Measurements from ENCODE around the gene SHISA9. TPM values are rescaled to one million over a fixed set of nuclear protein-coding genes. Genes with fewer than 3 reads are reported as not detected.

Gene SHISA9
- total and polyA plus RNA-seq, 7 donors = under 0.01 to 8.6 (median 3.1) TPM

- Histone ChIP-seq H3K4me3 (no peak overlapping the region), H3K9me3 (peaks cover 0 to 4% (median 3%) of the 10 kb centered on the region in 4 donors), H3K27ac (no peak overlapping the region), H3K27me3 (no peaks in the 10 kb centered on the region), H3K36me3 (no peaks in the 10 kb centered on the region), H3K4me1 (no peaks in the 10 kb centered on the region)
- no peak for DNase-seq
- TF ChIP-seq EP300 (IDR thresholded peaks at IDR 0.05) = no peak
- TF ChIP-seq POLR2A (IDR thresholded peaks at IDR 0.05) = no peak
- intact Hi-C loops (cut with DNase I) = no loop called here
- 91 to 95% methylated on average over 2 of the region's 2 CpGs for WGBS, 2 donors
Measured at GRCh38 chr16:13106464-13106863, 205.1 kb downstream of the SHISA9 start.

DNA sequence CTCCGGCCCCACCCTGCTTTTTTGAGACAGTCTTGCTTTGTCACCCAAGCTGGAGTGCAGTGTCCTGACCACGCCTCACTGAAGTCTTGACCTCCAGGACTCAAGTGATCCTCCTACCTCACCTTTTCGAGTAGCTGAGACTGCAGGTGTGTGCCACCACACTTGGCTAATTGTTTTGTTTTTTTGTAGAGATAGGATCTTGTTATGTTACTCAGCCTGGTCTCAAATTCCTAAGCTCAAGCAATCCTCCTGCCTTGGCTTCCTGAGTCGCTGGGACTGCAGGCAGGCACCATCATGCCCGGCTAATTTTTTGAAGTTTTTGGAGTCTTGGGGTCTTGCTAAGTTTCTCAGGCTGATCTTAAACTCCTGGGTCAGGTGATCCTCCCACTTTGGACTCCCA lies 206.7 kb downstream of the SHISA9 start:
- H3K4me3 ChIP-seq = no peak overlapping the region
- intact Hi-C loops (cut with DNase I) = no loop called here
- no peaks in the 10 kb centered on the region for H3K4me1 ChIP-seq
- no peaks in the 10 kb centered on the region for H3K36me3 ChIP-seq
- no peak for DNase-seq
- WGBS, 2 donors = 78 to 81% methylated on average over 5 of the region's 5 CpGs
- no peaks in the 10 kb centered on the region for H3K27me3 ChIP-seq
- H3K27ac ChIP-seq = no peak overlapping the region
- TF ChIP-seq POLR2AphosphoS5 (IDR thresholded peaks at IDR 0.05) (no peak), EP300 (IDR thresholded peaks at IDR 0.05) (no peak), CTCF (IDR thresholded peaks at IDR 0.05) (no peak), POLR2A (IDR thresholded peaks at IDR 0.05) (no peak)
- H3K9me3 ChIP-seq = peaks cover 0 to 4% (median 3%) of the 10 kb centered on the region in 4 donors

GRCh38 chr16:13109171-13109570 lies 207.8 kb downstream of the SHISA9 start:
- TF ChIP-seq EP300 (IDR thresholded peaks at IDR 0.05) = no peak
- no peak for TF ChIP-seq POLR2A (IDR thresholded peaks at IDR 0.05)
- TF ChIP-seq CTCF (IDR thresholded peaks at IDR 0.05) = no peak
- no peak for TF ChIP-seq POLR2AphosphoS5 (IDR thresholded peaks at IDR 0.05)
- H3K27ac ChIP-seq = peak overlapping the region in 1 of 4 donors; percentile 26
- no peaks in the 10 kb centered on the region for H3K27me3 ChIP-seq
- H3K4me3 ChIP-seq = no peak overlapping the region
- intact Hi-C loops (cut with DNase I) = no loop called here
- peaks cover 0 to 4% (median under 1%) of the 10 kb centered on the region in 4 donors for H3K9me3 ChIP-seq
- no peaks in the 10 kb centered on the region for H3K36me3 ChIP-seq
- no peak for DNase-seq
- 78 to 82% methylated on average over 1 of the region's 1 CpG for WGBS, 2 donors
- H3K4me1 ChIP-seq = no peaks in the 10 kb centered on the region

GRCh38 chr16:13110124-13110796 lies 208.9 kb downstream of the SHISA9 start:
- Histone ChIP-seq H3K9me3 (no peaks in the 10 kb centered on the region), H3K4me3 (no peak overlapping the region), H3K36me3 (no peaks in the 10 kb centered on the region), H3K4me1 (no peaks in the 10 kb centered on the region), H3K27ac (peak overlapping the region; percentile 8 to 56 (median 24)), H3K27me3 (no peaks in the 10 kb centered on the region)
- intact Hi-C loops (cut with DNase I) = no loop called here
- WGBS, 2 donors = 44 to 48% methylated on average over 7 of the region's 7 CpGs
- no peak for TF ChIP-seq CTCF (IDR thresholded peaks at IDR 0.05)
- TF ChIP-seq POLR2AphosphoS5 (IDR thresholded peaks at IDR 0.05) = peak in 3 of 4 donors; percentile 42 to 53 (median 49)
- no peak for TF ChIP-seq POLR2A (IDR thresholded peaks at IDR 0.05)
- TF ChIP-seq EP300 (IDR thresholded peaks at IDR 0.05) = no peak
- DNase-seq = peak; percentile 69

DNA sequence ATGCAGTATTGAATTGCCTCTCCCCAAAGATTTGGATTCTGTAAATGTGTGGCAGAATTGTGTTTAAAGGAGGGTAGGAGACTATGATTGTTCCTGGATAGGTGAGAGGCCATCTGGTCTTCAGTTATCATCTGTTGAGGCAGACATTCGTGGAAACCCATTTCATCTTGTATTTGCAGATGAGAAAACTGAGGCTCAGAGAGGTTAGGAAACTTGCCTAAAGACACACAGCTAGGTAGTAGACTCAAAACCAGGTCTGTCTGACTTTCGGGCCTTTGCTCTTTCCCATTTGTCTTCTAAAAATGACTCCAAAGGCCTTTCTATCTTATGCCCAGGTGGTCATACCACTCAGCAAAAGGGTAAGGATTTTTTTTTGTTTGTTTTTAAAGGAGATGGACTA lies 210.3 kb downstream of the SHISA9 start:
- WGBS, 2 donors = 64 to 66% methylated on average over 2 of the region's 2 CpGs
- no peaks in the 10 kb centered on the region for H3K9me3 ChIP-seq
- H3K36me3 ChIP-seq = no peaks in the 10 kb centered on the region
- TF ChIP-seq EP300 (IDR thresholded peaks at IDR 0.05) (no peak), CTCF (IDR thresholded peaks at IDR 0.05) (no peak), POLR2AphosphoS5 (IDR thresholded peaks at IDR 0.05) (no peak), POLR2A (IDR thresholded peaks at IDR 0.05) (no peak)
- intact Hi-C loops (cut with DNase I) = no loop called here
- no peaks in the 10 kb centered on the region for H3K4me1 ChIP-seq
- H3K27me3 ChIP-seq = no peaks in the 10 kb centered on the region
- no peak overlapping the region for H3K4me3 ChIP-seq
- peak overlapping the region in 1 of 4 donors; percentile 28 for H3K27ac ChIP-seq
- no peak for DNase-seq
